OCI-LY1 (cell line): ENCODE measurements around the gene MYO3B.

Experiments
- EZH2 ChIP-seq: fragments of 200-600 bp; sonication (generic), shearing (Covaris generic); IDR thresholded peaks from 2 replicates; pipeline ENCODE4 v1.8.0; 2017; ENCODE audit warnings: borderline replicate concordance, mixed run types, mild to moderate bottlenecking, antibody characterized with exemption, low read length, moderate library complexity, mixed read lengths
- TF ChIP-seq, protein P1 (sequence below): fragments of 200-600 bp; sonication (generic), shearing (Covaris generic); IDR thresholded peaks from 2 replicates; pipeline ENCODE4 v1.5.1; 2017; ENCODE audit warnings: mild to moderate bottlenecking, antibody characterized with exemption, low read length, moderate library complexity, mixed read lengths

DNA sequence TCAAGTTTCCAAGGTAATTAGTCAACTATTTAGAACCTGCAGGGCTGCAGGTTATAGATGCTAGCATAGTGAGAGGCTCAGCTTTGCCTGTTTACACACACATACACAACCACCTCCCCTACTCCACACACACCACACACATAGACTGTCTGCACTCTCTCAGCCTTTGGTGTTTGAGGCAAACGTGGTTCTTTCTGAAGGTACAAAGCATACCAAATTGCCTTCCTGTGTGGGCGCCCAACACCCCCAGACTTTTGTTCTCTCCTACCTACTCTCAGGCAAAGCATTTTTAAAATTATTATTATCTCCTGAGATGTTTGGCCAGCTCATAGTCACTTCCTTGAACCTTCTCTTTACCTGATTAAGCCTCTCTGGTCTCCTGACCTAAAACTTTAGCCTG is 44.9 kb downstream of the MYO3B start:
- TF ChIP-seq, protein P1, sequence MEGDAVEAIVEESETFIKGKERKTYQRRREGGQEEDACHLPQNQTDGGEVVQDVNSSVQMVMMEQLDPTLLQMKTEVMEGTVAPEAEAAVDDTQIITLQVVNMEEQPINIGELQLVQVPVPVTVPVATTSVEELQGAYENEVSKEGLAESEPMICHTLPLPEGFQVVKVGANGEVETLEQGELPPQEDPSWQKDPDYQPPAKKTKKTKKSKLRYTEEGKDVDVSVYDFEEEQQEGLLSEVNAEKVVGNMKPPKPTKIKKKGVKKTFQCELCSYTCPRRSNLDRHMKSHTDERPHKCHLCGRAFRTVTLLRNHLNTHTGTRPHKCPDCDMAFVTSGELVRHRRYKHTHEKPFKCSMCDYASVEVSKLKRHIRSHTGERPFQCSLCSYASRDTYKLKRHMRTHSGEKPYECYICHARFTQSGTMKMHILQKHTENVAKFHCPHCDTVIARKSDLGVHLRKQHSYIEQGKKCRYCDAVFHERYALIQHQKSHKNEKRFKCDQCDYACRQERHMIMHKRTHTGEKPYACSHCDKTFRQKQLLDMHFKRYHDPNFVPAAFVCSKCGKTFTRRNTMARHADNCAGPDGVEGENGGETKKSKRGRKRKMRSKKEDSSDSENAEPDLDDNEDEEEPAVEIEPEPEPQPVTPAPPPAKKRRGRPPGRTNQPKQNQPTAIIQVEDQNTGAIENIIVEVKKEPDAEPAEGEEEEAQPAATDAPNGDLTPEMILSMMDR, result no peak
- TF ChIP-seq EZH2, result no peak
